HEK293T (cell line): ENCODE measurements around the gene ADGRA3.

Experiments used
- ARNT ChIP-seq: fragments of 450-650 bp; IDR thresholded peaks from 2 replicates; pipeline ENCODE4 v1.6.1; 2017; ENCODE audit warnings: mild to moderate bottlenecking
- BHLHE40 ChIP-seq: fragments of 450-650 bp; IDR thresholded peaks from 2 replicates; pipeline ENCODE4 v1.6.1; 2016; ENCODE audit warnings: mild to moderate bottlenecking, moderate library complexity, borderline replicate concordance
- FOXK2 ChIP-seq: fragments of 450-650 bp; IDR thresholded peaks from 2 replicates; pipeline ENCODE4 v1.6.1; 2016; ENCODE audit warnings: mild to moderate bottlenecking
- HDGF ChIP-seq: fragments of 450-650 bp; IDR thresholded peaks from 2 replicates; pipeline ENCODE4 v1.6.1; 2017; ENCODE audit warnings: antibody characterized with exemption, borderline replicate concordance
- L3MBTL2 ChIP-seq: fragments of 450-650 bp; conservative IDR thresholded peaks from 2 replicates; pipeline ENCODE4 v1.6.1; 2016; ENCODE audit warnings: mild to moderate bottlenecking
- SP1 ChIP-seq: fragments of 450-650 bp; IDR thresholded peaks from 2 replicates; pipeline ENCODE4 v1.6.1; 2017
- TARDBP ChIP-seq: fragments of 450-650 bp; IDR thresholded peaks from 2 replicates; pipeline ENCODE4 v1.6.1; 2016

- TF ChIP-seq TARDBP = no peak
- TF ChIP-seq FOXK2 = no peak
- no peak for TF ChIP-seq BHLHE40
- no peak for TF ChIP-seq SP1
- no peak for TF ChIP-seq HDGF
- no peak for TF ChIP-seq L3MBTL2
- no peak for TF ChIP-seq ARNT
Measured at GRCh38 chr4:22553560-22553959, 37.7 kb upstream of the ADGRA3 start.
